T-helper 1 cell treated with Interleukin-12 subunit alpha and Interleukin-12 subunit beta and Interleukin-4 antibody, amounts not matched to agents 30 μg/mL and 1 μg/mL, for 36 hours (primary cell): ENCODE measurements around the gene LRRC56.

Experiments used
- H3K27ac Mint-ChIP-seq: one replicate; pipeline ENCODE4 v1.8.0; 2021; ENCODE audit warnings: mild to moderate bottlenecking, mixed read lengths
- H3K27me3 Mint-ChIP-seq: one replicate; pipeline ENCODE4 v1.8.0; 2021; ENCODE audit warnings: low read depth, mixed read lengths
- H3K36me3 Mint-ChIP-seq: one replicate; pipeline ENCODE4 v1.8.0; 2021; ENCODE audit warnings: low read depth, mixed read lengths
- H3K4me1 Mint-ChIP-seq: one replicate; pipeline ENCODE4 v1.8.0; 2021; ENCODE audit warnings: low read depth, mixed read lengths
- H3K4me3 Mint-ChIP-seq: one replicate; pipeline ENCODE4 v1.8.0; 2021; ENCODE audit warnings: mild to moderate bottlenecking, moderate library complexity, mixed read lengths
- H3K9me3 Mint-ChIP-seq: one replicate; pipeline ENCODE4 v1.8.0; 2021; ENCODE audit warnings: mixed read lengths

The LRRC56 gene

GRCh38 chr11:553988-554340 is 16.6 kb downstream of the LRRC56 start:
- Mint-ChIP-seq H3K36me3 (no peaks in the 10 kb centered on the region), H3K4me3 (no peak overlapping the region), H3K27me3 (peaks cover 19% of the 10 kb centered on the region), H3K9me3 (no peaks in the 10 kb centered on the region), H3K27ac (no peak overlapping the region), H3K4me1 (no peaks in the 10 kb centered on the region)

GRCh38 chr11:554428-555226 is 17.3 kb downstream of the LRRC56 start:
- Mint-ChIP-seq H3K4me3 (no peak overlapping the region), H3K27me3 (peaks cover 20% of the 10 kb centered on the region)

DNA sequence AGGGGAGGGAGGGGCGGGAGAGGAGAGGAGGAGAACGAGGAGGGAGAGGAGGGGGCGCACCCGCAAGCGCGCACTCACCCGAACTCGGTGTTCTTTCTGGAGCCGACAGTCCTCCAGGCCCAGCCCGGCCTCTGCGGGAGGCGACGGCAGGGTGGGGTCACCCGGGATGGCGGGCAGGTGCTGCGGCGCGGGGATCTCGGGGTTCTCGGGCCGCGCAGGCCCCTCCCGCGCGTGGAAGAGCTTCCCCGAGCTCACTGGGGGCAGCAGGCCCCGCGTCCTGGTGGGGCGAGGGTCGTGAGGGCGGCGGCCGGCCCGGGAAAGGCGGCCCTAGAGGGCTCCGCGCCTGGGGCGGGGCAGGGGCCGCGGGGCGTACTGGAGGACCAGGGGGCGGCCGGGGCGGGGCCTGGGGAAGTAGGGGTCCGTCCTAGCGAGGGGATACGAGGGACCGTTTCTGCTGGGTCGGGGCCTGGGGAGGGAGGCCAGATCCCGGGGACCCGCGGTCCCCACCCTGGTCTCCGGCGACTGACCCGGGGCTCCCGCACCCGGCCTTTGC is 18.0 kb downstream of the LRRC56 start:
- no peak overlapping the region for H3K4me3 Mint-ChIP-seq
- H3K9me3 Mint-ChIP-seq: no peaks in the 10 kb centered on the region
- no peaks in the 10 kb centered on the region for H3K36me3 Mint-ChIP-seq
- H3K4me1 Mint-ChIP-seq: peaks cover 4% of the 10 kb centered on the region
- no peak overlapping the region for H3K27ac Mint-ChIP-seq
- H3K27me3 Mint-ChIP-seq: peaks cover 20% of the 10 kb centered on the region

More at GRCh38 chr11:554428-555226, 17.3 kb downstream of the LRRC56 start:
- no peak overlapping the region for H3K27ac Mint-ChIP-seq
- H3K9me3 Mint-ChIP-seq: no peaks in the 10 kb centered on the region
- H3K36me3 Mint-ChIP-seq: no peaks in the 10 kb centered on the region
- no peaks in the 10 kb centered on the region for H3K4me1 Mint-ChIP-seq

DNA sequence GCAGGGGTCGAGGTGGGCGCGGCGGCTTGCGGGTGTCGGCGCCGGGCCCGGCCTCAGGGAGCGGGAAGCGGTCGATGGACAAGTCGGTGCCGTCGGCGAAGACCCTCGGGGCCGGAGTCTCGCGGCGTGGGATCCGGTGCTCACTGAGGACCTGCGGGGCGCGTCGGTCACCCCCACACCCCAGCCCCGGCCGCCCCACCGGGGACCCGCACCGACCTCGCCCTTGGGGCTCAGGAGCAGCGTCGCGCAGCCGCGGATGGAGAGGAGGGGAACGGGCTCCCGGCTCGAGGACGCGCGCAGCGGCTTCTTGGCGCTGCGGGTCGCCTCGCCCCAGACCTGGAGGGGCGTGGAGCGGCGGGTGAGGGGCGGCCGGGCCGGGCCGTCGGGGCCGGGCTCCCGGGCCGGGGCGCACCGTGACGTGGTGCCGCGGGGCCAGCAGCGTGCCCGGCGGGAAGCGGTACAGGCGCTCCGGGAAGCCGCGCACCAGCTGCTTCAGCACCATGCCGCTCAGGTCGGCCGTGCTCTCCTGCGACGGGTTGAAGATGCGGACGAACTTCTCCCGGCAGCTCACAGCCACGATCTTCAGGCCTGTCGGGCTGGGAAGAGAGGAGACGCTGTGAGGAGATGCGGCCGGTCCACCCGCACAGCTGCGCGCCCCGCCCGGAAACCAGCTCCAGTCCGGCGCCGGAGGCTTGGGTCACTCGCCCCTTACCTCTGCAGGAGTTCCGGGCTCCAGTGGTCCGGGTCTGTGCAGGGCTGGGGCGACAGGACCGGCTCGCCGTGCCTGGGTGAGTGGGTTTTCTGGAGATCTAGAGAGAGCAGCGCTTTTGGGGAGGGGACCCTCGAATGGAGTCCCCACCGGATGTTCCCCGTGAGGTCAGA is 18.7 kb downstream of the LRRC56 start:
- H3K4me1 Mint-ChIP-seq: peaks cover 4% of the 10 kb centered on the region
- H3K9me3 Mint-ChIP-seq: no peaks in the 10 kb centered on the region
- no peak overlapping the region for H3K4me3 Mint-ChIP-seq
- H3K36me3 Mint-ChIP-seq: no peaks in the 10 kb centered on the region
- peaks cover 20% of the 10 kb centered on the region for H3K27me3 Mint-ChIP-seq
- no peak overlapping the region for H3K27ac Mint-ChIP-seq

- Mint-ChIP-seq H3K36me3 (no peaks in the 10 kb centered on the region), H3K9me3 (no peaks in the 10 kb centered on the region), H3K27ac (no peak overlapping the region), H3K4me1 (peaks cover 8% of the 10 kb centered on the region), H3K4me3 (no peak overlapping the region), H3K27me3 (peaks cover 20% of the 10 kb centered on the region)
These were observed 19.4 kb downstream of the LRRC56 start for GRCh38 chr11:556662-557256.

GRCh38 chr11:557328-558132 is 20.2 kb downstream of the LRRC56 start:
- Mint-ChIP-seq H3K9me3 (no peaks in the 10 kb centered on the region), H3K36me3 (no peaks in the 10 kb centered on the region), H3K4me3 (no peak overlapping the region), H3K27me3 (peaks cover 20% of the 10 kb centered on the region), H3K27ac (no peak overlapping the region), H3K4me1 (peaks cover 8% of the 10 kb centered on the region)

DNA sequence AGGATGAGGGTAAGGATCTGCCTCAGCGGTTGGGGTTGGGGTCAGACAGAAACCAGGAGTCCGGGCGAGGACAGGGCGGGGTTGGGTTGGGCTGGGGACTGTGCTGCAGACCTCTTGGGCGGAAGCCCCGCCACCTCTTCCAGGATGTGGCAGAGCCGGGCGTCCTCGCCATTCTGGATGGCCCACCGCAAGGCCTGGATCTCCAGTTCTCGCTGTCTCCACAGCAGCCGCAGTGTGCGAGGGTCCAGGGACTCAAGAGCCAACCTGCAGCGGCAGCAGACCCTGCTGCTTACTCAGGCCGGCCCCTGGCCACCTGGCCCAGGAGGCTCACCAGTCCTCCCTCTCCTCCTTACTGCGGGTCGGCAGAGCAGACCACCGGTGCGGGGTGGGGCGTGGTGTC is 21.2 kb downstream of the LRRC56 start:
- peaks cover 20% of the 10 kb centered on the region for H3K27me3 Mint-ChIP-seq
- no peak overlapping the region for H3K4me3 Mint-ChIP-seq
- peaks cover 8% of the 10 kb centered on the region for H3K4me1 Mint-ChIP-seq
- H3K9me3 Mint-ChIP-seq: no peaks in the 10 kb centered on the region
- no peak overlapping the region for H3K27ac Mint-ChIP-seq
- H3K36me3 Mint-ChIP-seq: no peaks in the 10 kb centered on the region

DNA sequence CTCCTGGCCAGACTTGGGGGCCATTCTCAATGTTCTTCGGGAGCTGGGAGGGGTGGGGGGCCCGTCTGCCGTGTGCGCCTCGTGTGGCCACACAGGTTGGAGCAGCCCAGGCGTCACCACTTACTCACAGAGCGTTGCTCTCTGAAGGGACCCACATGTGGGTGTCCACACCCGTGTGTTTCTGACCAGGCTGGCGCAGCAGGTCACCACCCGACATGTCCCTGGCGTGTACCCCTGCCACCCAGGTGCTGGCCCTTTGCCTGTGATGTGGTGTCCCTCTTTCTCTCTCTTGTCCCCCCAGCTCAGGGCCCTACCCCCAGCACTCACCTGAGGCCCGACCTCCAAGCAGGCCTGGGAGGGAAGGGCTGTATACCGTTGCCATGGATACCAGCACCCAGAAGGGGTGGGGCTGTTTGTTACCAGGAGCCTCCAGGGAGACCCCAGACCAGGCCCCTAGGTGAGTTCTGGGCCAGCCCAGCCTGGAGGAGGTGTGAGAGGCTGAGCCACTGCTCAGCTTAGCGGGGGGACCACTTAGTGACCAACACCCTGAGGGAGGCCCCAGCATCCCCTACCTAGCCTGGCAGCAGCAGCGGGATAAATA is 21.8 kb downstream of the LRRC56 start:
- Mint-ChIP-seq H3K27me3 (peaks cover 20% of the 10 kb centered on the region), H3K27ac (no peak overlapping the region), H3K4me1 (peaks cover 8% of the 10 kb centered on the region), H3K9me3 (no peaks in the 10 kb centered on the region), H3K4me3 (peak overlapping the region; percentile 17), H3K36me3 (no peaks in the 10 kb centered on the region)

GRCh38 chr11:559712-560304 is 22.5 kb downstream of the LRRC56 start:
- peak overlapping the region; percentile 58 for H3K4me3 Mint-ChIP-seq
- no peaks in the 10 kb centered on the region for H3K9me3 Mint-ChIP-seq
- no peaks in the 10 kb centered on the region for H3K36me3 Mint-ChIP-seq
- H3K27me3 Mint-ChIP-seq: peaks cover 20% of the 10 kb centered on the region
- peaks cover 8% of the 10 kb centered on the region for H3K4me1 Mint-ChIP-seq
- H3K27ac Mint-ChIP-seq: no peak overlapping the region

DNA sequence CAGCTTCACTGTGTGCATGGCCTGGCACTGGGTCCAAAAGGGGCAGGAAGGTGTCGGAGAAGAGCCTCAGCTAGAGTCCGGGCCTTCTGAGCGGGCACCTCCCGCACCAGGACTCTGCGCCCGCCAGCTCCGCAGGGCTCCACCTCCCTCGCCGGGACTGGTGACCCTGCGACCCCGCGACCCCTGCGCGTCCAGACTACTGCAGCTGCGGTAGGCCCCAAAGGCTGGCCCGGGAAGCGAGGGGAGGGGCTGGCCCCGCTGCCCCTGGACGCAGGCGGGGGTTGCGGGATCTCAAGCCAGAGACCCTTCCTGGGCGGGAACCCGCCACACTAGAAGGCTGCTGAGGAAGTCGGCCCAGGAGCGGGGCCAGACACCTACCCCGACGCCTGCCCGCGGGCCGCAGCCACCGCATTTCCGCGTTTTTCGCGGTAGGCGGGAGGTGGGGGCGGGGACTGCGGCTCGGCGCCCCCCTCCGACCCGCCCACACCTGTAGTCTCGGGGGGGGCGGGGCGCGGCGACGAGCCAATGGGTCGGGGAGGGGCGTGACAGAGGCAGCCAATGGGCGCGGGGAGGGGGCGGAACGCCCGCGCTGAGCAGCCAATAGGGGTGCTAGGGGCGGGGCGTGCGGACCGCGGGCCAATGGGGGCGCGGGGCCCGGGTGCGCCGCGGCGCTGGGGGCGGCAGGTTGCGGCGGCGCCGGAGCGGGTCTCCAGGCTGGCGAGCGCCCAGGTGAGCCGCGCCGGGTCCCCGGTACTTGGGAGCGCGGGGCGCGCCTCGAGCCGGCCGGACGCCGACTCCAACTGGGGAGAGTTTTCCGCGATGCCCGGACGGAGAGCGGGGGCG is 23.2 kb downstream of the LRRC56 start, which contains the start of the genes LMNTD2 and RASSF7:
LMNTD2 (minus strand) TSS at position 434 of the 843 bp plus-strand sequence; CDS start at position 412, 22 bp downstream.
RASSF7 (plus strand) TSS at position 666 of the 843 bp plus-strand sequence. CDS start 799 bp downstream, outside the sequence.
- Mint-ChIP-seq H3K36me3 (no peaks in the 10 kb centered on the region), H3K4me1 (peaks cover 8% of the 10 kb centered on the region), H3K9me3 (no peaks in the 10 kb centered on the region), H3K27ac (peak within 1 kb of the TSS; percentile 70), H3K27me3 (peaks cover 20% of the 10 kb centered on the region), H3K4me3 (peak within 1 kb of the TSS; percentile 89)

- peaks cover 18% of the 10 kb centered on the region for H3K27me3 Mint-ChIP-seq
- H3K4me3 Mint-ChIP-seq: peak overlapping the region; percentile 89
- peaks cover 8% of the 10 kb centered on the region for H3K4me1 Mint-ChIP-seq
- H3K36me3 Mint-ChIP-seq: no peaks in the 10 kb centered on the region
- no peaks in the 10 kb centered on the region for H3K9me3 Mint-ChIP-seq
- H3K27ac Mint-ChIP-seq: peak overlapping the region; percentile 70
These were observed 24.0 kb downstream of the LRRC56 start for GRCh38 chr11:561148-562003.
